T-cell (primary cell): ENCODE measurements around the gene SHISAL1. TPM values are rescaled to one million over a fixed set of nuclear protein-coding genes. Genes with fewer than 3 reads are reported as not detected.

ENCODE experiments used
- ATAC-seq, 4 experiments: fragments of 200-7000 bp in 3 of 4; fragments of 150-1000 bp in 1 of 4; cut with Tn5 transposase; replicated peaks in 1 of 4; 1 replicate in 3 of 4; 2 replicates in 1 of 4; pipeline ENCODE4 v1.10.0; 2021; ENCODE audit warnings: moderate library complexity in 3 of 4, mild to moderate bottlenecking in 2 of 4, moderate number of reproducible peaks in 1 of 4
- CTCF ChIA-PET, 2 donors: fragments of 300-600 bp; sonication (Branson Sonifier 250); formaldehyde crosslinking; loops; one replicate each; lab custom pipeline; 2022; ENCODE audit warnings: antibody characterized with exemption in 2 of 2; lab: Charles Lee
- POLR2A ChIA-PET, 2 donors: fragments of 300-600 bp; sonication (Branson Sonifier 250); formaldehyde crosslinking; loops; one replicate each; lab custom pipeline; 2022; ENCODE audit warnings: antibody characterized with exemption in 2 of 2; lab: Charles Lee
- DNase-seq, 35 experiments: peaks; one replicate each; pipeline versions ENCODE4 v3.0.0 to v3.0.0-alpha.2; 2013 to 2023
- H3K27ac ChIP-seq: one replicate; pipeline ENCODE4 v1.5.1; 2013; ENCODE audit warnings: low read length
- H3K27me3 ChIP-seq, 2 experiments: replicated peaks in 1 of 2; 1 replicate in 1 of 2; 2 replicates in 1 of 2; pipeline versions ENCODE4 v1.6.1 to v1.7.0; 2013; ENCODE audit warnings: low read length in 1 of 2, mixed read lengths in 1 of 2; ENCODE audit not compliant: control insufficient read depth in 2 of 2, insufficient read depth in 2 of 2; ENCODE audit errors: extremely low read depth in 1 of 2
- H3K36me3 ChIP-seq, 2 donors: 1 replicate in 1 of 2; 2 replicates in 1 of 2; pipeline versions ENCODE4 v1.6.1 to v1.7.0; 2013; ENCODE audit warnings: low read length in 1 of 2; ENCODE audit not compliant: control insufficient read depth in 2 of 2, insufficient read depth in 1 of 2; ENCODE audit errors: extremely low read depth in 1 of 2
- H3K4me1 ChIP-seq, 2 experiments: 1 replicate in 1 of 2; 2 replicates in 1 of 2; pipeline versions ENCODE4 v1.6.1 to v1.7.0; 2013; ENCODE audit warnings: low read length in 2 of 2, mixed read lengths in 1 of 2; ENCODE audit not compliant: insufficient read depth in 2 of 2, control insufficient read depth in 1 of 2; ENCODE audit errors: extremely low read depth in 1 of 2
- H3K4me3 ChIP-seq, 2 donors: 1 replicate in 1 of 2; 2 replicates in 1 of 2; pipeline versions ENCODE4 v1.5.1 to v1.7.0; 2013; ENCODE audit warnings: mild to moderate bottlenecking in 2 of 2, low read length in 1 of 2, moderate library complexity in 1 of 2; ENCODE audit not compliant: control insufficient read depth in 1 of 2; ENCODE audit errors: extremely low read depth in 1 of 2
- H3K9me3 ChIP-seq: 2 replicates; pipeline ENCODE4 v1.7.0; 2013
- H3K27ac Mint-ChIP-seq, 2 donors: one replicate each; pipeline ENCODE4 v1.8.0; 2020 to 2021; ENCODE audit warnings: mild to moderate bottlenecking in 2 of 2, mixed read lengths in 2 of 2
- H3K27me3 Mint-ChIP-seq, 2 donors: one replicate each; pipeline ENCODE4 v1.8.0; 2021 to 2022; ENCODE audit warnings: mixed read lengths in 2 of 2
- H3K36me3 Mint-ChIP-seq: one replicate; pipeline ENCODE4 v1.8.0; 2021; ENCODE audit warnings: mixed read lengths
- H3K4me1 Mint-ChIP-seq, 3 donors: one replicate each; pipeline ENCODE4 v1.8.0; 2020 to 2022; ENCODE audit warnings: mixed read lengths in 3 of 3, mild to moderate bottlenecking in 1 of 3
- H3K4me3 Mint-ChIP-seq, 3 donors: one replicate each; pipeline ENCODE4 v1.8.0; 2020 to 2022; ENCODE audit warnings: mild to moderate bottlenecking in 3 of 3, mixed read lengths in 3 of 3, moderate library complexity in 3 of 3
- H3K9me3 Mint-ChIP-seq, 3 donors: one replicate each; pipeline ENCODE4 v1.8.0; 2020 to 2022; ENCODE audit warnings: mixed read lengths in 3 of 3
- WGBS: methylation state at CpG from one replicate; pipeline ENCODE4 v1.1.5; 2013; ENCODE audit warnings: missing lambda C conversion rate; ENCODE audit not compliant: insufficient coverage; 5-methylcytosine and 5-hydroxymethylcytosine counted together
- total RNA-seq, 35 experiments: library from RNA in 6 of 35; stranded (reverse) in 6 of 35; fragments of 120-200 nt in 1 of 35; gene quantifications; one replicate each; pipeline versions ENCODE4 v1.2.1 to v1.2.4 and lab custom pipeline; 2013 to 2026

SHISAL1 gene
- total RNA-seq, 5 donors from 2014 or later (not counting 1 experiment from before 2014, with no cell fraction given) = 0.03 to 0.06 TPM; not detected in 3

- Histone ChIP-seq H3K27ac (no peak overlapping the region), H3K9me3 (no peaks in the 10 kb centered on the region), H3K36me3 (peaks cover 26 to 64% of the 10 kb centered on the region in 2 donors), H3K4me1 (peaks cover 0 to 22% of the 10 kb centered on the region in 2 experiments), H3K27me3 (no peaks in the 10 kb centered on the region), H3K4me3 (no peak overlapping the region)
- whole genome bisulfite sequencing = 90% methylated on average over 10 of the region's 11 CpGs
- no peaks in the 10 kb centered on the region for H3K27me3 Mint-ChIP-seq
- no peak overlapping the region for H3K4me3 Mint-ChIP-seq
- no peak overlapping the region for H3K27ac Mint-ChIP-seq
- ChIA-PET POLR2A (no interaction called here), CTCF (no interaction called here)
- ATAC-seq (no peak), DNase-seq (no peak)
- H3K9me3 Mint-ChIP-seq = no peaks in the 10 kb centered on the region
- H3K4me1 Mint-ChIP-seq = peaks cover 13 to 17% (median 17%) of the 10 kb centered on the region in 3 donors
- H3K36me3 Mint-ChIP-seq = peaks cover 51% of the 10 kb centered on the region
These were observed 110.4 kb downstream of the SHISAL1 start for GRCh38 chr22:44202261-44202789.

- no peaks in the 10 kb centered on the region for H3K9me3 Mint-ChIP-seq
- H3K4me1 ChIP-seq = peaks cover 0 to 20% of the 10 kb centered on the region in 2 experiments
- WGBS = 93% methylated on average over 8 of the region's 12 CpGs
- H3K27me3 Mint-ChIP-seq = no peaks in the 10 kb centered on the region
- H3K9me3 ChIP-seq = no peaks in the 10 kb centered on the region
- no peaks in the 10 kb centered on the region for H3K27me3 ChIP-seq
- H3K36me3 Mint-ChIP-seq = peaks cover 51% of the 10 kb centered on the region
- no peak overlapping the region for H3K27ac ChIP-seq
- peaks cover 13 to 17% (median 17%) of the 10 kb centered on the region in 3 donors for H3K4me1 Mint-ChIP-seq
- DNase-seq (no peak), ATAC-seq (no peak)
- H3K27ac Mint-ChIP-seq = no peak overlapping the region
- H3K36me3 ChIP-seq = peaks cover 26 to 71% of the 10 kb centered on the region in 2 donors
- no peak overlapping the region for H3K4me3 ChIP-seq
- no peak overlapping the region for H3K4me3 Mint-ChIP-seq
- ChIA-PET CTCF (no interaction called here), POLR2A (no interaction called here)
These were observed 111.1 kb downstream of the SHISAL1 start for GRCh38 chr22:44201665-44202064.

- Mint-ChIP-seq H3K36me3 (peaks cover 51% of the 10 kb centered on the region), H3K27me3 (no peaks in the 10 kb centered on the region), H3K4me1 (peaks cover 13 to 17% (median 17%) of the 10 kb centered on the region in 3 donors), H3K27ac (no peak overlapping the region), H3K9me3 (no peaks in the 10 kb centered on the region), H3K4me3 (no peak overlapping the region)
- no peak overlapping the region for H3K27ac ChIP-seq
- no peaks in the 10 kb centered on the region for H3K9me3 ChIP-seq
- DNase-seq (no peak), ATAC-seq (no peak)
- H3K4me3 ChIP-seq = no peak overlapping the region
- peaks cover 31 to 71% of the 10 kb centered on the region in 2 donors for H3K36me3 ChIP-seq
- POLR2A ChIA-PET = no interaction called here
- H3K27me3 ChIP-seq = no peaks in the 10 kb centered on the region
- 73% methylated on average over 11 of the region's 17 CpGs for WGBS
- peaks cover 0 to 22% of the 10 kb centered on the region in 2 experiments for H3K4me1 ChIP-seq
- CTCF ChIA-PET = no interaction called here
These were observed 111.7 kb downstream of the SHISAL1 start for GRCh38 chr22:44200855-44201550.

GRCh38 chr22:44200451-44200850 is 112.3 kb downstream of the SHISAL1 start:
- no peak overlapping the region for H3K27ac Mint-ChIP-seq
- H3K4me1 ChIP-seq = peaks cover 0 to 22% of the 10 kb centered on the region in 2 experiments
- DNase-seq = no peak
- ATAC-seq = no peak
- peaks cover 31 to 67% of the 10 kb centered on the region in 2 donors for H3K36me3 ChIP-seq
- no peaks in the 10 kb centered on the region for H3K27me3 Mint-ChIP-seq
- H3K4me3 Mint-ChIP-seq = no peak overlapping the region
- H3K36me3 Mint-ChIP-seq = peaks cover 51% of the 10 kb centered on the region
- no peaks in the 10 kb centered on the region for H3K9me3 ChIP-seq
- H3K27ac ChIP-seq = no peak overlapping the region
- H3K4me1 Mint-ChIP-seq = peaks cover 9 to 17% (median 17%) of the 10 kb centered on the region in 3 donors
- WGBS = 96% methylated on average over 5 of the region's 6 CpGs
- H3K9me3 Mint-ChIP-seq = no peaks in the 10 kb centered on the region
- no peaks in the 10 kb centered on the region for H3K27me3 ChIP-seq
- no peak overlapping the region for H3K4me3 ChIP-seq
- POLR2A ChIA-PET = no interaction called here
- CTCF ChIA-PET = interaction anchor here in 1 of 2 donors (0.5 kb wide), 1 partner anchor 286 kb away, joined by 3 read pairs; no protein-coding TSS in a partner anchor

- peaks cover 31 to 65% of the 10 kb centered on the region in 2 donors for H3K36me3 ChIP-seq
- H3K36me3 Mint-ChIP-seq = peaks cover 53% of the 10 kb centered on the region
These were observed 112.9 kb downstream of the SHISAL1 start for GRCh38 chr22:44199866-44200265.

GRCh38 chr22:44199164-44199563 is 113.6 kb downstream of the SHISAL1 start:
- Histone ChIP-seq H3K4me3 (no peak overlapping the region), H3K36me3 (peaks cover 31 to 66% of the 10 kb centered on the region in 2 donors), H3K4me1 (peaks cover 0 to 22% of the 10 kb centered on the region in 2 experiments), H3K27ac (no peak overlapping the region), H3K27me3 (no peaks in the 10 kb centered on the region), H3K9me3 (no peaks in the 10 kb centered on the region)
- CTCF ChIA-PET = interaction anchor here in 1 of 2 donors (0.9 kb wide), 1 partner anchor 57 kb away, joined by 3 read pairs; no protein-coding TSS in a partner anchor
- peak overlapping the region; percentile 16 to 20 for H3K27ac Mint-ChIP-seq
- no peak overlapping the region for H3K4me3 Mint-ChIP-seq
- POLR2A ChIA-PET = no interaction called here
- peaks cover 19 to 27% (median 27%) of the 10 kb centered on the region in 3 donors for H3K4me1 Mint-ChIP-seq
- WGBS = 100% methylated on average over 2 of the region's 2 CpGs
- H3K27me3 Mint-ChIP-seq = no peaks in the 10 kb centered on the region
- ATAC-seq = no peak
- no peak for DNase-seq
- H3K9me3 Mint-ChIP-seq = no peaks in the 10 kb centered on the region
- peaks cover 59% of the 10 kb centered on the region for H3K36me3 Mint-ChIP-seq

More at GRCh38 chr22:44199866-44200265, 112.9 kb downstream of the SHISAL1 start:
- Histone ChIP-seq H3K4me1 (peaks cover 0 to 22% of the 10 kb centered on the region in 2 experiments), H3K9me3 (no peaks in the 10 kb centered on the region), H3K27me3 (no peaks in the 10 kb centered on the region), H3K27ac (no peak overlapping the region), H3K4me3 (no peak overlapping the region)
- CTCF ChIA-PET = interaction anchor here in 1 of 2 donors (0.5 to 0.9 kb wide), 2 partner anchors 58 to 285 kb away, joined by 3 read pairs; no protein-coding TSS in a partner anchor
- POLR2A ChIA-PET = no interaction called here
- H3K9me3 Mint-ChIP-seq = no peaks in the 10 kb centered on the region
- 95% methylated on average over 4 of the region's 5 CpGs for WGBS
- H3K27me3 Mint-ChIP-seq = no peaks in the 10 kb centered on the region
- H3K4me1 Mint-ChIP-seq = peaks cover 12 to 20% (median 20%) of the 10 kb centered on the region in 3 donors
- no peak overlapping the region for H3K4me3 Mint-ChIP-seq
- DNase-seq = no peak
- H3K27ac Mint-ChIP-seq = no peak overlapping the region
- no peak for ATAC-seq
